GM12864 (cell line): ENCODE data around the gene CAMSAP1.

Experiments used
- DNase-seq: peaks from one replicate; pipeline ENCODE4 v3.0.0-alpha.2; 2011; ENCODE audit warnings: low read depth
- H3K4me3 ChIP-seq: 2 replicates; pipeline ENCODE4 v1.5.1; 2011; ENCODE audit warnings: mild to moderate bottlenecking, low read depth, low read length, control low read depth
- CTCF ChIP-seq: IDR thresholded peaks from 2 replicates; pipeline ENCODE4 v1.5.1; 2011; ENCODE audit warnings: low read depth, mild to moderate bottlenecking, moderate library complexity, low read length, control low read depth, inconsistent platforms; ENCODE audit errors: missing control alignments

Gene CAMSAP1

GRCh38 chr9:135933114-135933513 lies 25.8 kb upstream of the CAMSAP1 start:
- no peak for DNase-seq
- no peak overlapping the region for H3K4me3 ChIP-seq
- no peak for TF ChIP-seq CTCF

GRCh38 chr9:135932656-135933055 lies 25.3 kb upstream of the CAMSAP1 start:
- no peak overlapping the region for H3K4me3 ChIP-seq
- no peak for DNase-seq
- no peak for TF ChIP-seq CTCF

DNA sequence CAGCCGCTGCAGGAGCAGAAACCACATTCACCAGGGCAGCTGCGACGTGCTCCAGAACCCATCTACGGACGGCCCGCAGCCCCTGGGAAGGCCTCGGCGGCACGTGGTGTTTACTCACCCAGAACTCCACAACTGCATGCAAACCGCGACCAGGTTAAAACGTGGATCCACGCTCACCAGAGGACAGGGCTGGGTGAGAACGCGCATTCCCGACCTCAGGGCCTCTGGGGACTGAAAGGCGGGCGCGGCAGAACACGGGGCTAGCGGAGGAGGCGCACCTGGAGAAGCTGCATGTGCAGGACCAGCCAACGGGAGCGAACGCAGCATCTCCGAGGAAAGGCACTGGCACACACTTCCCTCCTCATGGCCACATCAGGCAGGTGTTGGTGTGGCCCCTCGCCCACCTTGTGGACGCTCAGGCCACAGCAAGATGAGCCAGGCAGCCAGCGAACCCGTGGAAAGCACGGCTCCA lies 24.0 kb upstream of the CAMSAP1 start:
- DNase-seq, result no peak
- no peak overlapping the region for H3K4me3 ChIP-seq
- TF ChIP-seq CTCF, result no peak

- H3K4me3 ChIP-seq, result no peak overlapping the region
- no peak for DNase-seq
- no peak for TF ChIP-seq CTCF
Measured at GRCh38 chr9:135930446-135931345, 23.4 kb upstream of the CAMSAP1 start.

DNA sequence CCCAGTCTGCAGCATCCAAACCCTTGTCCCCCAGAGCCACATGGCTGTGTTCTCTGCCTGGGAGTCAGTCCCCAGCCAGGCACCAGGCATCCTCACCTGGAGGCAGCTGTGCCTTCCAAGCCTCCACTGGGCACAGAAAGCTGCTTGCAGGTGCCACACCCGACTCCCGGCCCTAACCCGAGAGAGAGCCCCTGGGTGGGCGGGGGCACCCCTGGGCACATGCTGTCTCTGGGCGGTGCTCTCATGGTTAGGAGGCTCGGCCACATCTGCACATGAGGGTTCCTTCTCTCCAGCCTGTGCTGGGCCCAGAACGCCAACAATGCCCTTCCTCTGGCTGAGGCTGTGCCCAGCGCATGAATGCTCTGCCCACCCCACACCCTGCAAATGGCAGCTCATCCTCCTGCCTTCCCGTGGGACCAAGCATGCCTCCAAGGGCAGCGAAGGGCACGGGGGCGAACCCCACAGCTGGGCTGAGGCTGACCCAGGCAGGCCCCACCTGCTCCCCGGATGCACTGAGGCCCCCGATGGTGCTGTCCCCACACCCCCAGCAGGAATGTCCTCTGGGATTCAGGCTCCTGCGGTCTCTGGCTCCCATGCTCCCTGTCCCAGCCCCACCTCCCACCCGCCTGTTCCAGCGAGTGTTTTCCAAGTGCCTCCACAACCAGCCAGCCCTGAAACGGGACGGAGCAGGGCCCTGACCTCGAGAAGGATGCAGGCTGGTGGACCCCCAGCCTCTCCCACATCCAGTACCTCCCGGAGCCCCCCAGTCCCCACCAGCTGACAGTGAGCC lies 22.5 kb upstream of the CAMSAP1 start:
- no peak overlapping the region for H3K4me3 ChIP-seq
- no peak for DNase-seq
- TF ChIP-seq CTCF, result no peak

DNA sequence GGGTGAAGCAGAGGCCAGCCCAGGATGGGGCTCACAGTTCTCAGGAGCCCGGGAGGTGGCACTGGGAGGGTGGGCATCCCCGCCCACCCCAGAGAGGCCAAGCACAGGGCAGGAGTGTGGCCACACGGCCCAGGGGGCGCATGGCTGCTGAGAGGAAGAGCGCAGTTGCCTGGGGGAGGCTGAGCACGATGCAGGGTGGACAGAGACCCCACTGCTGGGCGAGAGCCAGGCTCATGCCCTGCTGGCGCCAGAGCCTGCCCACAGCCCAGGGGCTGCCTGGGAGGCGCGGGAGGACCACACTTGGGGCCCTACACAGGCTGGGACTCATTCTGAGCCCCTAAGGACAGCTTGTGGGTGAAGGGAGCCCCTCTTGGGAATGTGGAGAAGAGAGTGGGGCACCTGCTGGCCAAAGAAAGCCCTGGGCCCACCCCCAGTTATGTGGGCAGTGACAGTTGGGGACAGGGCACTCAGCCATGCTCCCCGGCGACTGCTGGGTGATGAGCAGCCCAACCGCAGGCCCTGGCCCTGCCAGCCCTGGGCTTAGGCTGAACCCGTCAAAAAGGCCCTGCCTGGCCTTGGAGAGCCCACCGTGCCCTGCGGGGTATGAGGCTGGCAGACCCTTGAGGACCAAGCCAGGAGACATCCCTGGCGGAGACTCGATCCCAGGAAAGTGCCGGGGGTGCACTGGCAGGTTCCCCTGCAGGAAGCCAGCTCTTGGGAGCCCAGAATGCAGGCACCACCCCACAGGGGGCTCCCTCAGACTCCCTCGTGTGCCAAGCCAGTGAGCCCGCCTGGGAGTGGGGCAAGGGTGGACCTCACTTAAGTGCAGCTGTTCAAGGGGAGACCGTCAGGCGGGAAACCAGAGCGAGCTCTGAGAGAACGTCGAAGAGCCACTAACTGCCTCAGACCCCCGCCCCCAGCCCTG lies 21.6 kb upstream of the CAMSAP1 start:
- DNase-seq, result no peak
- no peak for TF ChIP-seq CTCF
- no peak overlapping the region for H3K4me3 ChIP-seq
